A549 (cell line): Measurements from ENCODE around the gene TPPP3.

Experiments
- BHLHE40 ChIP-seq: IDR thresholded peaks from 2 replicates; pipeline ENCODE4 v1.6.1; 2012; ENCODE audit warnings: low read depth, low read length, inconsistent platforms
- CBX2 ChIP-seq: fragments of 200-600 bp; sonication (generic); IDR thresholded peaks from 2 replicates; pipeline ENCODE4 v1.6.1; 2016; ENCODE audit warnings: low read depth, mild to moderate bottlenecking, borderline replicate concordance
- JUNB ChIP-seq: fragments of >200 bp; sonication (Bioruptor Twin); formaldehyde crosslinking; IDR thresholded peaks from 2 replicates; pipeline ENCODE4 v1.6.1; 2016
- MAX ChIP-seq: IDR thresholded peaks from 2 replicates; pipeline ENCODE4 v1.6.1; 2012
- POLR2AphosphoS2 ChIP-seq: conservative IDR thresholded peaks from 2 replicates; pipeline ENCODE4 v1.6.1; 2012; ENCODE audit warnings: low read length, improper control_type of control experiment, inconsistent platforms
- RFX5 ChIP-seq: fragments of 450-650 bp; IDR thresholded peaks from 2 replicates; pipeline ENCODE4 v1.7.1; 2014; ENCODE audit warnings: antibody characterized with exemption, mild to moderate bottlenecking, moderate library complexity
- USF2 ChIP-seq: fragments of 450-650 bp; IDR thresholded peaks from 2 replicates; pipeline ENCODE4 v1.6.1; 2014; ENCODE audit warnings: antibody characterized with exemption
- ZC3H11A ChIP-seq: fragments of 450-650 bp; IDR thresholded peaks from 2 replicates; pipeline ENCODE4 v1.6.1; 2014; ENCODE audit warnings: antibody characterized with exemption, mild to moderate bottlenecking
- TF ChIP-seq, protein P1 (sequence below): fragments of >200 bp; sonication (Bioruptor Twin); formaldehyde crosslinking; IDR thresholded peaks from 3 replicates; pipeline ENCODE4 v1.5.1; 2016

DNA sequence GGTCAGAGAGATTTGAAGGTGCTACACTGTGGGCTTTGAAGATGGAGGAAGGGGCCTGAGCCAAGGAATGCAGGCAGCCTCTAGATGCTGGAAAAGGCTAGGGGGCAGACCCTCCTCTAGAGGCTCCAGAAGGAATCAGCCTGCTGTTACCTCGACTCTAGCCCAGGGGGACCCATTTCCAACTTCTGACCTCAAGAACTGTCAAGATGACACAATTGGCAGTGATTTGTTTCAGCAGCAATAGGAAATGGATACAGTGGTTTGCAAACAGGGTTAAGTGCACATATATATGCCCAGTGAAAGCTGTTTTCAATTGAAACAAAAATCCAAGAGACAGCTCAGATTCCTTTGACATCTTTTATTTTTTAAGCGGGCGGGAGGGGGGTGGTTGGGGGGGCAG is 26.6 kb upstream of the TPPP3 start:
- no peak for TF ChIP-seq MAX
- TF ChIP-seq CBX2 = no peak
- TF ChIP-seq ZC3H11A = no peak
- no peak for TF ChIP-seq BHLHE40
- TF ChIP-seq USF2 = no peak
- TF ChIP-seq RFX5 = no peak
- no peak for TF ChIP-seq JUNB
- no peak for TF ChIP-seq POLR2AphosphoS2
- TF ChIP-seq, protein P1, sequence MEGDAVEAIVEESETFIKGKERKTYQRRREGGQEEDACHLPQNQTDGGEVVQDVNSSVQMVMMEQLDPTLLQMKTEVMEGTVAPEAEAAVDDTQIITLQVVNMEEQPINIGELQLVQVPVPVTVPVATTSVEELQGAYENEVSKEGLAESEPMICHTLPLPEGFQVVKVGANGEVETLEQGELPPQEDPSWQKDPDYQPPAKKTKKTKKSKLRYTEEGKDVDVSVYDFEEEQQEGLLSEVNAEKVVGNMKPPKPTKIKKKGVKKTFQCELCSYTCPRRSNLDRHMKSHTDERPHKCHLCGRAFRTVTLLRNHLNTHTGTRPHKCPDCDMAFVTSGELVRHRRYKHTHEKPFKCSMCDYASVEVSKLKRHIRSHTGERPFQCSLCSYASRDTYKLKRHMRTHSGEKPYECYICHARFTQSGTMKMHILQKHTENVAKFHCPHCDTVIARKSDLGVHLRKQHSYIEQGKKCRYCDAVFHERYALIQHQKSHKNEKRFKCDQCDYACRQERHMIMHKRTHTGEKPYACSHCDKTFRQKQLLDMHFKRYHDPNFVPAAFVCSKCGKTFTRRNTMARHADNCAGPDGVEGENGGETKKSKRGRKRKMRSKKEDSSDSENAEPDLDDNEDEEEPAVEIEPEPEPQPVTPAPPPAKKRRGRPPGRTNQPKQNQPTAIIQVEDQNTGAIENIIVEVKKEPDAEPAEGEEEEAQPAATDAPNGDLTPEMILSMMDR = no peak
